Activated naive CD8-positive, alpha-beta T cell treated with anti-CD3 and anti-CD28 coated beads for 36 hours (primary cell): Measurements from ENCODE around the gene LIMA1. TPM values are rescaled to one million over a fixed set of nuclear protein-coding genes. Genes with fewer than 3 reads are reported as not detected.
A peak's percentile ranks its signal among the peaks of the same experiment; 100 is the strongest.
"Not testable (repeated sequence)": the region's sequence is repeated elsewhere in the genome, so short reads cannot be mapped to it uniquely, and the experiment has no call there.

Experiments used
- DNase-seq: peaks from one replicate; pipeline ENCODE4 v3.0.0; 2021
- H3K27ac Mint-ChIP-seq: one replicate; pipeline ENCODE4 v1.8.0; 2022; ENCODE audit warnings: mild to moderate bottlenecking, moderate library complexity, mixed read lengths
- H3K27me3 Mint-ChIP-seq: one replicate; pipeline ENCODE4 v1.8.0; 2022; ENCODE audit warnings: mild to moderate bottlenecking, mixed read lengths
- H3K36me3 Mint-ChIP-seq: one replicate; pipeline ENCODE4 v1.8.0; 2021; ENCODE audit warnings: mild to moderate bottlenecking, mixed read lengths
- H3K4me1 Mint-ChIP-seq: one replicate; pipeline ENCODE4 v1.8.0; 2021; ENCODE audit warnings: mixed read lengths
- H3K4me3 Mint-ChIP-seq: one replicate; pipeline ENCODE4 v1.8.0; 2022; ENCODE audit warnings: mild to moderate bottlenecking, moderate library complexity, mixed read lengths
- H3K9me3 Mint-ChIP-seq: one replicate; pipeline ENCODE4 v1.8.0; 2022; ENCODE audit warnings: mixed read lengths
- total RNA-seq, 2 experiments: library from RNA; stranded (reverse); gene quantifications; one replicate each; pipeline ENCODE4 v1.2.3, GENCODE V29; 2021

The LIMA1 gene
- total RNA-seq, 2 experiments from 2014 or later, result 27.8 to 28.1 TPM

DNA sequence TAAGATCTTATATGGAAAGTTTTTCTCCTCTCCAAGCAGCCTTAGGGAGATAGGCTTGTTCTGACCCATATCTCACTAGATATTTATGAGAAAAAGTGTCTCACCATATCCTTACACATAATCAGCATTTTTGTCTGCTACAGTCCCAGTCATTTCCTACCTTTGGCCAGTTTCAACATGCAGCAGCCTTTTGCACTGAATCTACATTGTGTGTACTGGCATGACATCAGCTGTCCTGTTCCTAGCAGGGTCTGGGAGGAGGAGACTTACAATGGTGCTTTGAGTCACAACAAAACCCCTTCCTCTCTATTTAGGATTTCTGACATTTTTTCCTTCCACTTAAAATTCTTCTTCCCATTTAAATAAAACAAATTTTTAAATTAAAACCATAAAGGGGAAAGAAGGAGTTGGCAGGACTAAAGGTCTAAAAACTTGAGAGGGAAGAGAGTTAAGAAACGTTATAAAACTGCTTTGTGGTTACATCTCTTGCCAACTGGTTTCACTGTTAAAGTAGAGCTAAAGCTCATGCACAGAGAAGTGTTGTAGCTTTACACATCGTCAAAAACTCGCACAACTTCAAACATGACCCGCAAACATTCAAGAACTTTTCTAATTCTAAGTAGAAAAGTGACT lies 62.8 kb downstream of the LIMA1 start:
- DNase-seq, result peak; percentile 29
- peaks cover 28% of the 10 kb centered on the region for H3K4me1 Mint-ChIP-seq
- peaks cover 8% of the 10 kb centered on the region for H3K36me3 Mint-ChIP-seq
- H3K27me3 Mint-ChIP-seq, result no peaks in the 10 kb centered on the region
- H3K4me3 Mint-ChIP-seq, result peak overlapping the region; percentile 60
- H3K9me3 Mint-ChIP-seq, result no peaks in the 10 kb centered on the region
- H3K27ac Mint-ChIP-seq, result peak overlapping the region; percentile 72

DNA sequence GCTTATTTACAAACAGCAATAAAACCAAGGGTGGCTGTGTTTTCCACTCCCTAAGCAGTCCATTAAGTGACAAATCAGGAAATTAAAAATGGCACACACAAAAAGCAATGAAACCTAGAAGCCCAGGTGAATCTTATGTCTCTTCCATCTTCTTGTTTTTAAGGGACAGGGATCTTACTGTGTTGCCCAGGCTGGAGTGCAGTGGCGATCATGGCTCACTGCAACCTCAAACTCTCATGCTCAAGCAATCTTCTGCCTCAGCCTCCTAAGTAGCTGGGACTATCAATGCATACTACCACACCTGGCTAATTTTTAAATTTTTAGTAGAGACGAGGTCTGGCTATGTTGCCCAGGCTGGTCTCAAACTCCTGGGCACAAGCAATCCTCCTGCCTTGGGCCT lies 63.8 kb downstream of the LIMA1 start:
- no peak for DNase-seq
- peaks cover 11% of the 10 kb centered on the region for H3K36me3 Mint-ChIP-seq
- peak overlapping the region; percentile 72 for H3K27ac Mint-ChIP-seq
- H3K4me1 Mint-ChIP-seq, result peaks cover 34% of the 10 kb centered on the region
- no peak overlapping the region for H3K4me3 Mint-ChIP-seq
- H3K9me3 Mint-ChIP-seq, result peaks cover 2% of the 10 kb centered on the region
- H3K27me3 Mint-ChIP-seq, result no peaks in the 10 kb centered on the region

DNA sequence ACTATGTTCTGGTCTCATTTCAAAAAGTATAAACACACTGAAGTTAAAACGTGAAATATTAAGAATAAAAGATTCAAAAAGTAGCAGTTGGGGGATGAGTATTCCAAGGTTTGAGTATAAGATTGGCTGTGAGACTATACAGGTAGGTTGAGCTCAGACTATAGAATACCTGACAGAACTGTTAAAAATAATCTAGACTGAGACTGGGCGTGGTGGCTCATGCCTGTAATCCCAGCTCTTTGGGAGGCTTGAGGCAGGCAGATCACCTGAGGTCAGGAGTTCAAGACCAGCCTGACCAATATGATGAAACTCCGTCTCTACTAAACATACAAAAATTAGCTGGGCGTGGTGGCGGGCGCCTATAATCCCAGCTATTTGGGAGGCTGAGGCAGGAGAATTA lies 64.3 kb downstream of the LIMA1 start:
- not testable (repeated sequence) for H3K27ac Mint-ChIP-seq, H3K9me3 Mint-ChIP-seq, H3K27me3 Mint-ChIP-seq, DNase-seq
- Mint-ChIP-seq H3K4me1 (peaks cover 33% of the 10 kb centered on the region), H3K4me3 (peak overlapping the region; percentile 6), H3K36me3 (peaks cover 11% of the 10 kb centered on the region)

DNA sequence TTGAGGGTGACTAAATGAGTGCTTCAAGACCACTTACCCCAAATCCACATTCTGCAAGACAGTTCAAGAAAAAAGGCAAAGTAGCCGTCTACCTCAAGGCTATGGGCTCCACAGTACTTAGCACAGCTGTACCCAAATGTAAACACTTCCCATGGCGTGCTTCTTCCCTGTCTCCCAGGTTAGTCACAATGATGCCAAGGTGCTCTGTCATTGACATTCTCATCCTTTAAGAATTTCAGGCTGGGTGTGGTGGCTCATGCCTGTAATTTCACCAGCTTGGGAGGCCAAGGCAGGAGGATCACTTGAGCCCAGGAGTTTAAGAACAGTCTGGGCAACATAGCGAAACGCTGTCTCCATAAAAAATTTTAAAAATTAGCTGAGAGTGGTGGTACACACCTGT lies 64.9 kb downstream of the LIMA1 start:
- Mint-ChIP-seq H3K36me3 (peaks cover 11% of the 10 kb centered on the region), H3K4me1 (peaks cover 34% of the 10 kb centered on the region), H3K4me3 (no peak overlapping the region), H3K9me3 (peaks cover 2% of the 10 kb centered on the region), H3K27me3 (no peaks in the 10 kb centered on the region), H3K27ac (no peak overlapping the region)
- DNase-seq, result no peak

DNA sequence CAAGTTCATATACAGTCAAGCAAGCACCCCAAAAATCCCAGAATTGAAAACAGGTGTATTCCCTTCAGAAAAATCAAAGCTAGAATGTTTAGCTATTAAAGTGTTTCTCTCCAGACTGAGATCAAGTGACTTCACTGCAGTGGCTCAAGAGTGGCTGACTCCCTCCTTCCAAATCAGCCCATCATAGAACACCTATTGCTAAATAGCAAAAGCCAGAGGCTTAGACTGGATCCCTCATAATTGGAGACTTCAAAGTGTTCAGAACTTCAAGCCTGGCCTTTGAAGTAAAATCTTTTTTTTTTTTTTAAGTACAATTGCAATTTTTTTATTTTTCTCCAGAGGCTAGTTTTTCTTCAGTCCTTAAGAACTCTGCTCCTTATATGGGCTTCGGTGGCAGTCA lies 66.1 kb downstream of the LIMA1 start:
- Mint-ChIP-seq H3K9me3 (peaks cover 2% of the 10 kb centered on the region), H3K36me3 (peaks cover 11% of the 10 kb centered on the region), H3K27me3 (no peaks in the 10 kb centered on the region), H3K4me3 (no peak overlapping the region), H3K4me1 (peaks cover 37% of the 10 kb centered on the region), H3K27ac (peak overlapping the region; percentile 3)
- no peak for DNase-seq

DNA sequence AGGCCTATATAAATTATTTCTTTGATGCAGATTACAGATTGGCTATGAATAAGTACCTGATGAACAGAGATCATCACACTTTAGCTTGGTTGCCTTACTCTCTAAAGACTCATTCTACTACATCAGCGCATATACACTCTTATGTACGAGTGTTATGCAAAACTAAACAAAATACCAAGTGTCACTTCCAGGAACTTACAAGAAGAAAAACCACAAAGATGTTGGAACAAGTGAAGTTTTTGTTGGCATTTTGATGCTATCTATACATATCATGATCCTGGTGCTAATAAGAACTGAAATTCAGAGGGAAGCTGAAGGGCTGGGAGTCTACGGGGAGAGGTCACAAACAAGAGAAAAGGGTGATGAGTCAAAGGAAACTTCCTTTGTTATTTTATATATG lies 68.3 kb downstream of the LIMA1 start:
- Mint-ChIP-seq H3K4me3 (no peak overlapping the region), H3K27ac (peak overlapping the region; percentile 70), H3K9me3 (peaks cover 2% of the 10 kb centered on the region), H3K4me1 (peaks cover 44% of the 10 kb centered on the region), H3K36me3 (peaks cover 12% of the 10 kb centered on the region), H3K27me3 (no peaks in the 10 kb centered on the region)
- DNase-seq, result no peak

DNA sequence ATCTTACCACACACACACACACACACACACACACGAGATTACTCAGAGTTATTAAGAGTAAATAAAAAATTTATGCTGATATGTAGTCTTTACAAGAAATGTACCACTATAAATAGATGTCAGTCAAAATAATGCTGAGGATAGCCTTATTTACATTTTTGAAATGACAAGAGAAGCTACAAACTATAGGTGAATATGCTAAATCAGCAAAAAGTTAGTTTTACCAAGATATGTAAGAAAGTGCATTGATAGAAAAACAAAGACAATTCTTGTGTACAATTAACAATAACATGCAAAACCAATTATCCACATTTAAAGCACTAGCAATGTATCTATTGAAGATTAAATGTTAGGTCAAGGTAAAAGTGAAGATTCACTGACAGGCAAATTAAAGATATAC lies 69.3 kb downstream of the LIMA1 start:
- Mint-ChIP-seq H3K27ac (peak overlapping the region; percentile 14), H3K9me3 (peaks cover 2% of the 10 kb centered on the region), H3K36me3 (peaks cover 12% of the 10 kb centered on the region), H3K4me1 (peaks cover 41% of the 10 kb centered on the region), H3K4me3 (no peak overlapping the region), H3K27me3 (no peaks in the 10 kb centered on the region)
- DNase-seq, result no peak

DNA sequence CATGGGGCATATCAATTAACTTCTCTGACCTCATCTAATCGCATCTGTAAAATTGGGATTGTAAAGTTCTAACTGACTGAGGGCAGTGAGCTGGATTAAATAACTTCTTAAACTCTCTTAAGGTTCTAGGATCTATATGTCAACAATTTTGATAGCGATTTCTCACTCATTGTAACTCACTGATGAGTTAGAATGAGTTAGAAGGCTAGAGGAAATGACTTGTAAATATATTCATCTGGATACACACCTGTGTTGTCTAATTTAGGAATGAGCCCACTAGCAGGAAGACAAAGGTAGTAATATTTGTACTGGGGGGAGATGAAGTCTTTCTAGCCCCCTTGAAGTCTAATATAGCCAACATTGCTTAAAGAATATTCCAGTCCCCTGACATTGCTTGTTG lies 69.9 kb downstream of the LIMA1 start:
- H3K27ac Mint-ChIP-seq, result peak overlapping the region; percentile 14
- no peaks in the 10 kb centered on the region for H3K27me3 Mint-ChIP-seq
- peaks cover 41% of the 10 kb centered on the region for H3K4me1 Mint-ChIP-seq
- no peak for DNase-seq
- H3K36me3 Mint-ChIP-seq, result peaks cover 12% of the 10 kb centered on the region
- no peak overlapping the region for H3K4me3 Mint-ChIP-seq
- peaks cover 2% of the 10 kb centered on the region for H3K9me3 Mint-ChIP-seq

DNA sequence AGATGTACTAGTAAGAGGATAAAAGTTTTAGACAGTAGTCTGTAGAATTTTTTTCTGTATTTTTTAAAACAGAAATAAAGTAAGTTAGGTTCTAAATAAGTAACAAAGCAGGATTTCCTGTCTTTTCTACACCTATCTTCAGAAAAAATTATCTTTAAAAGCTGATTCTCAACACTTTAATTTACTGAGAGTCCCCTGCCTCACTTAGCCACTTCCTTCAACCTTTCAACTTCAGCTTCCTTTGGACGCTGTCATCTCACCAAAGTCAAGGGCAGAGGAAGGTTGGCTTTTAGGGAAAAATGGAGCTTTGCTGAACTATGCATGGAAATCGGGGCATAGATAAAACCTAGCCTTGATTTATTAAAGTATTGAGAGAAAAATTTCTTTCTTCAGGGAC lies 71.3 kb downstream of the LIMA1 start:
- Mint-ChIP-seq H3K27me3 (no peaks in the 10 kb centered on the region), H3K9me3 (peaks cover 2% of the 10 kb centered on the region), H3K4me1 (peaks cover 36% of the 10 kb centered on the region), H3K4me3 (peak overlapping the region; percentile 29), H3K27ac (peak overlapping the region; percentile 90), H3K36me3 (peaks cover 8% of the 10 kb centered on the region)
- no peak for DNase-seq

DNA sequence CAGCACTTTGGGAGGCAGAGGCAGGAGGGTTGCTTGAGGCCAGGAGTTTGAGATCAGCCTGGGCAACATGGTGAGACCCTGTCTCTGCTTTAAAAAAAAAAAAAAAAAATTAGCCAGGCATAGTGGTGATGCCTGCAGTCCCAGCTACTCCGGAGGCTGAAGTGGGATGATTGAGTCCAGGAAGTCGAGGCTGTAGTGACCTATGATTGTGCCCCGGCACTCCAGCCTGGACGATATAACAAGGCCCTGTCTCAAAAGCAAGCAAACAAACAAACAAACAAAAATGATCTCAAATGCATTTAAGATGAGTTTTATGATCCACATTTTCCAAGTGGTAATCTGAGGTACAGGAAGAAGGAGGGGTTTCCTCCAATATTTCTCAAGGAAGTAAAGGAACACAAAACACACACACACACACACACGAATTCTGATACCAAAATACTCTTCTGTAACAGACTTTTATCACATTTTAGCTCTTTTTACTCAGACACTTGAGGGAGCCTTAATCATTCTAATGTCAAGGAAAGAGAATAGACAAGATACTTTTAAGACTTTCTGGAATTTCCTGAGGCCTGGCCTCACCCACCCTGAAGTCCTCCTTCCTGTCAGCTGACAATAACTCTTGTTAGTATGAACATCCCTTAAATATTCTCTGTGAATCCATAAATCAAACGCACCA lies 71.8 kb downstream of the LIMA1 start:
- DNase-seq, result no peak
- H3K4me1 Mint-ChIP-seq, result peaks cover 35% of the 10 kb centered on the region
- H3K36me3 Mint-ChIP-seq, result peaks cover 8% of the 10 kb centered on the region
- H3K9me3 Mint-ChIP-seq, result peaks cover 2% of the 10 kb centered on the region
- H3K27ac Mint-ChIP-seq, result peak overlapping the region; percentile 90
- H3K4me3 Mint-ChIP-seq, result peak overlapping the region; percentile 29
- H3K27me3 Mint-ChIP-seq, result no peaks in the 10 kb centered on the region

DNA sequence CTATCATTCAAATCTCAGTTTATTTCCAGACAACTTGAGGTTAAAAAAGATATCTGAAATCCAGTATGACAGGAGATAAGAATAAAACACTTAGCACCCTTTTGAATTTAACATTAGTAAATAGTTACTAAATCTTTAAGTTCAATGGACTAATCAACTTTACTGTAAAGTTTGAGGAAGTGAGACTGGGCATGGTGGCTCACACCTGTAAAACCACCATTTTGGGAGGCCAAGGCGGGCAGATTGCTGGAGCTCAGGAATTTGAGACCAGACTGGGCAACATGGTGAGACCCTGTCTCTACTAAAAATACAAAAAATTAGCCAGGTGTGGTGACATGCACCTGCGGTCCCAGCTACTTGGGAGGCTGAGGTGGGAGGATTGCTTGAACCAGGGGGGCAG lies 75.9 kb downstream of the LIMA1 start:
- DNase-seq, result no peak
- H3K27me3 Mint-ChIP-seq, result no peaks in the 10 kb centered on the region
- no peaks in the 10 kb centered on the region for H3K9me3 Mint-ChIP-seq

DNA sequence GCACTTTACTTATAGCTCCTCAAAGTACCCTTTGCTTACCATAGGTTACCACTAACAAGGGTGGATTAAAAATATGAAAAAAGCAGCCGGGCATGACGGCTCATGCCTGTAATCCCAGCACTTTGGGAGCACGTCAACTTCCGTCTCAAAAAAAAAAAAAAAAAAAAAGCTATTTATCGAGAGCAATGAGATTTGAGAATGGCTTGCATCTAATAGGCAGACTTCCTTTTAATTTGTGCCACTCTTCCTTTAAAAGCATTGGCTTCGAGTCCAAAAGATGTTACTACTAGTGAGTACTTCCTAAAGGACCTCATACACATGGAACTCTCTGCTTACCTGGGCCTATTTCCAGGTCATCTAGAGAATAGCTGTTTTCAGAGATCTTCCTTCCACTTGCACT lies 77.7 kb downstream of the LIMA1 start:
- Mint-ChIP-seq H3K9me3 (no peaks in the 10 kb centered on the region), H3K4me1 (peaks cover 3% of the 10 kb centered on the region), H3K27ac (no peak overlapping the region), H3K36me3 (peaks cover 1% of the 10 kb centered on the region), H3K27me3 (no peaks in the 10 kb centered on the region), H3K4me3 (no peak overlapping the region)
- DNase-seq, result no peak

More for the DNA sequence above, 75.9 kb downstream of the LIMA1 start:
- Mint-ChIP-seq H3K27ac (no peak overlapping the region), H3K36me3 (peaks cover 6% of the 10 kb centered on the region), H3K4me3 (no peak overlapping the region), H3K4me1 (peaks cover 15% of the 10 kb centered on the region)

DNA sequence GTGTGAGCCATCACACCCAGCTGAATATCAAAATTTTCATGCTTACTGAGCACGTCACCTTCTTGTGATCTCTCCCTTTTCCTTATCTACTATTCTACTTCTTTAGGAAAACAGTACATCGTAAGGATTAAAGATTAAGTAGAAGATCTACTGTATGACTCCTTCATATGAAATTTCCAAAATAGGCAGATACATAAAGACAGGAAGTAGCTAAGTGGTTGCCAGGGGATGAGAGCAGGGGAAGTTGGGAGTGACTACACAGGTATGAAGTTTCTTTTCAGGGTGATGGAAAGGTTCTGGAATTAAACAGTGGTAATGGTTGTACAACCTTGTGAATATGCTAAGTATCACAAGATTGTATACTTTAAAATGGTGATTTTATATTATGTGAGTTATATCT lies 79.6 kb downstream of the LIMA1 start:
- Mint-ChIP-seq H3K27me3 (no peaks in the 10 kb centered on the region), H3K4me3 (no peak overlapping the region), H3K9me3 (no peaks in the 10 kb centered on the region), H3K27ac (no peak overlapping the region), H3K36me3 (peaks cover 7% of the 10 kb centered on the region), H3K4me1 (no peaks in the 10 kb centered on the region)
- DNase-seq, result no peak

DNA sequence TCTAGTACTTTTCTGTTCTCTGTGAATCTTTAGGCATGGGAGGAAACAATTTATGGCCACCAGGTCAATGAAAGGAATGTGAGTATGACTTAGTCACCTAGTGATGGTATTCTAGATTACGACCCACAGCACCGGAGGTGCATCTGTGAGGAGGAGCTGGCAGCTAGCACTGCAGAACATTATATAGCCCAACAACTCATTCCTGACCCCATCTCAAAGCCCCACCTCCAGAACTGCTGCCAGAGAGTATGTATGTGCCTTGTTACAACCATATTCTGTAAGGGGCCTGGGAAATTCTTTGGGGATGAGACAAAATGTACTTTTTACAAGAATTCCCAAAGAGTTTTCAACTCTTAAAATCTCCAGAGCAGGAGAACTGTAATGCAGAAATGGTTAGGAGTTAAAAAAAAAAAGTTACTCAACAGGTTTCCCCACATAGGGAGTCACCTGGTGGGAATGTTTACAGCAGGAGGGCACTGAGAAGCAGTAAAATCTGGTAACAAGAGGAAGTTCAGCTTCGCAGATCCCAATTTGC lies 81.3 kb downstream of the LIMA1 start:
- no peak for DNase-seq
- peaks cover 7% of the 10 kb centered on the region for H3K36me3 Mint-ChIP-seq
- H3K4me3 Mint-ChIP-seq, result no peak overlapping the region
- no peaks in the 10 kb centered on the region for H3K9me3 Mint-ChIP-seq
- H3K27me3 Mint-ChIP-seq, result no peaks in the 10 kb centered on the region
- no peak overlapping the region for H3K27ac Mint-ChIP-seq
- H3K4me1 Mint-ChIP-seq, result no peaks in the 10 kb centered on the region

DNA sequence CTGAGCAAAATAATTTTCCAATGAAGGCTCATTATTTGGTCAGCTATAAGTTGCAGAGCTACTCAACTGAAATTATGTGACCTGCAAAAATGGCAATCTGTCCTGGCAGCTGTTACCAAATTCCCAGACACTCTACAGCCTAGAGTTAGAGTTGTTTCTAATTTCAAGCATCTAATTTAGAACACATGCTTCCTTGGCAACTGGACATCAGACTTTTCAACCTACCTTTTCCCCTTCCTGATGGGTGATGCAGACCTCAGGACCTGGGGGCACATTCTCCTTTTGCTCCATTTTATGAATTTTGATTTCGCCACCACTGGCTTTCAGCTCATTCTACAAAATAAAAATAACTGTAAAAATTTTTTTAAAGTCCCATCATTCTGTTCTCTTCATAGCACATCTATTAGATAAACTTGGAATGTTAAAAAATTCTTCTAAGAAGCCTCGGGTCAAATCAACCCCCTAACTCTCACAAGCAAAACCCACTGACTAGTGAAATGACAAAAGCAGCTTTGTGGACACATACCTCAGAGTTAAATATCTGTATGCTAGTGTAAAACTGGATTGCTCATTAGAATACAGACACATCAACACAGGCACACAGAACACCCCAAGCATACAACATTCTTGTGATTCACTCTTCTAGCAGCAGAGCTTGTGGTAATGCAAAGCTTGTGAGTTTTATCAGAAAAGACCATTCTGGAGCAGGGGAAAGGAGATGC lies 82.6 kb downstream of the LIMA1 start:
- Mint-ChIP-seq H3K36me3 (peaks cover 7% of the 10 kb centered on the region), H3K4me1 (no peaks in the 10 kb centered on the region), H3K27me3 (no peaks in the 10 kb centered on the region), H3K9me3 (no peaks in the 10 kb centered on the region), H3K27ac (no peak overlapping the region), H3K4me3 (no peak overlapping the region)
- DNase-seq, result no peak
